HepG2 (cell line): ENCODE results near the gene GLO1. TPM values are rescaled to one million over a fixed set of nuclear protein-coding genes. Genes with fewer than 3 reads are reported as not detected.

Source experiments
- ATAC-seq: fragments of 200-7000 bp; cut with Tn5 transposase; 3 replicates; pipeline ENCODE4 v1.9.1; 2020; ENCODE audit warnings: mild to moderate bottlenecking, moderate library complexity
- BruUV-seq: library from RNA; stranded (reverse); fragments of 400-500 nt; replicated peaks from 2 replicates; lab custom pipeline; 2021; lab: Mats Ljungman, UMichigan
- CTCF ChIA-PET: fragments of 300-600 bp; formaldehyde crosslinking; extraction: SDS; loops from one replicate; lab custom pipeline; 2021; ENCODE audit warnings: low total read pairs, inconsistent platforms, low intra/inter-chr PET ratio; lab: Yijun Ruan, JAX
- POLR2A ChIA-PET: fragments of 350-600 bp; sonication (Branson Sonifier 250); formaldehyde crosslinking; loops from one replicate; lab custom pipeline; 2020; ENCODE audit warnings: antibody characterized with exemption, inconsistent platforms; lab: Yijun Ruan, JAX
- DNase-seq: peaks from one replicate; pipeline ENCODE4 v3.0.0-alpha.2; 2015; ENCODE audit warnings: low spot score
- FAIRE-seq: peaks from 3 replicates; lab custom pipeline; 2011; peaks lifted over from hg19 to GRCh38; lab: Jason Lieb, UNC
- H2AFZ ChIP-seq: one replicate; pipeline ENCODE4 v1.6.1; 2011; ENCODE audit warnings: low read length, inconsistent platforms
- H3K27ac ChIP-seq: fragments of 300-600 bp; 3 replicates; pipeline ENCODE4 v1.8.0; 2011; ENCODE audit warnings: mixed run types, mild to moderate bottlenecking, mixed read lengths, low read length, inconsistent platforms; ENCODE audit not compliant: insufficient read depth; ENCODE audit errors: extremely low read length
- H3K27me3 ChIP-seq, 2 experiments: fragments of 200-600 bp in 1 of 2; 2 replicates in 1 of 2; 3 replicates in 1 of 2; pipeline versions ENCODE4 v1.6.0 to v1.8.0; 2011; ENCODE audit warnings: low read length in 2 of 2, mild to moderate bottlenecking in 2 of 2, moderate library complexity in 2 of 2, inconsistent platforms in 1 of 2; ENCODE audit not compliant: insufficient read depth in 2 of 2, control insufficient read depth in 1 of 2
- H3K36me3 ChIP-seq, 2 experiments: fragments of 200-600 bp in 1 of 2; replicated peaks in 1 of 2; 2 replicates in 1 of 2; 3 replicates in 1 of 2; pipeline versions ENCODE4 v1.5.1 to v1.8.0; 2011; ENCODE audit warnings: low read length in 2 of 2, inconsistent platforms in 1 of 2; ENCODE audit not compliant: insufficient read depth in 2 of 2, control insufficient read depth in 1 of 2
- H3K4me1 ChIP-seq: 2 replicates; pipeline ENCODE4 v1.5.1; 2012; ENCODE audit warnings: low read length, inconsistent platforms; ENCODE audit not compliant: insufficient read depth
- H3K4me2 ChIP-seq: 2 replicates; pipeline ENCODE4 v1.6.0; 2011; ENCODE audit warnings: low read depth, low read length, inconsistent platforms
- H3K4me3 ChIP-seq, 3 experiments: fragments of 200-600 bp in 1 of 3; sonication (generic), shearing (Covaris generic) in 1 of 3; replicated peaks in 1 of 3; 2 replicates each; pipeline ENCODE4 v1.5.1; 2011 to 2016; ENCODE audit warnings: low read length in 3 of 3, inconsistent platforms in 2 of 3, low read depth in 2 of 3, mild to moderate bottlenecking in 2 of 3, control low read depth in 1 of 3, mixed read lengths in 1 of 3; ENCODE audit not compliant: insufficient read depth in 1 of 3
- H3K79me2 ChIP-seq: one replicate; pipeline ENCODE4 v1.6.1; 2011; ENCODE audit warnings: low read length, inconsistent platforms; ENCODE audit not compliant: insufficient read depth
- H3K9ac ChIP-seq: 2 replicates; pipeline ENCODE4 v1.6.0; 2011; ENCODE audit warnings: mild to moderate bottlenecking, low read depth, low read length, inconsistent platforms; ENCODE audit not compliant: insufficient read depth
- H3K9me3 ChIP-seq: 2 replicates; pipeline ENCODE4 v1.5.1; 2012; ENCODE audit warnings: mild to moderate bottlenecking, low read length
- H4K20me1 ChIP-seq: 2 replicates; pipeline ENCODE4 v1.6.0; 2011; ENCODE audit warnings: inconsistent platforms, mild to moderate bottlenecking, low read length, moderate library complexity; ENCODE audit not compliant: insufficient read depth
- CAMTA2 ChIP-seq: sonication (generic); formaldehyde crosslinking; IDR thresholded peaks from 2 replicates; pipeline ENCODE4 v1.4.0; 2020; ENCODE audit warnings: mild to moderate bottlenecking, missing genetic modification reagents, borderline replicate concordance
- KLF12 ChIP-seq: sonication (generic); formaldehyde crosslinking; IDR thresholded peaks from 2 replicates; pipeline ENCODE4 v1.4.0; 2020; ENCODE audit warnings: missing genetic modification reagents, borderline replicate concordance
- MAF1 ChIP-seq: sonication (generic); formaldehyde crosslinking; IDR thresholded peaks from 2 replicates; pipeline ENCODE4 v1.5.0; 2020; ENCODE audit warnings: missing genetic modification reagents, borderline replicate concordance
- MBD4 ChIP-seq: IDR thresholded peaks from 2 replicates; pipeline ENCODE4 v1.6.1; 2012; ENCODE audit warnings: low read length, inconsistent platforms, borderline replicate concordance
- MYC ChIP-seq: sonication (generic); formaldehyde crosslinking; IDR thresholded peaks from 2 replicates; pipeline ENCODE4 v1.9.0; 2021; ENCODE audit warnings: missing genetic modification reagents, borderline replicate concordance
- TBX3 ChIP-seq: fragments of 450-650 bp; IDR thresholded peaks from 2 replicates; pipeline ENCODE4 v1.6.1; 2017; ENCODE audit warnings: antibody characterized with exemption, mild to moderate bottlenecking, inconsistent platforms, borderline replicate concordance
- ZNF484 ChIP-seq: sonication (generic); formaldehyde crosslinking; IDR thresholded peaks from 2 replicates; pipeline ENCODE4 v1.5.1; 2020; ENCODE audit warnings: mild to moderate bottlenecking, low read depth, missing genetic modification reagents, borderline replicate concordance
- ZNF569 ChIP-seq: sonication (generic); formaldehyde crosslinking; IDR thresholded peaks from 2 replicates; pipeline ENCODE4 v1.5.0; 2020; ENCODE audit warnings: mild to moderate bottlenecking, missing genetic modification reagents, moderate library complexity, borderline replicate concordance
- WGBS: methylation state at CpG from one replicate; pipeline ENCODE4 v1.1.6; 2017; ENCODE audit warnings: low lambda C conversion rate; 5-methylcytosine and 5-hydroxymethylcytosine counted together
- in situ Hi-C: cut with HindIII; loops from 2 replicates; pipeline ENCODE4 v1.10.0; 2017; ENCODE audit warnings: low pct_unique_long_range_greater_than_20kb; ENCODE audit not compliant: extremely low pct_ligation_motif_present
- intact Hi-C: fragments of 100-400 bp; cut with micrococcal nuclease; formaldehyde crosslinking; loops from one replicate; pipeline ENCODE4 v1.10.0; 2022; ENCODE audit not compliant: unreplicated experiment
- polyA plus RNA-seq, 8 experiments: library from polyadenylated mRNA; depleted of rRNA in 3 of 8; stranded (reverse) in 7 of 8; unstranded in 1 of 8; fragments of >200 nt; fragmentation: Illumina TruSeq in 4 of 8; extraction: Trizol in 4 of 8; gene quantifications; 2 replicates each; pipeline versions ENCODE4 v1.2.1 to v1.2.3, GENCODE V29; 2011 to 2016; ENCODE audit warnings: low read depth in 4 of 8, missing spikeins in 1 of 8, mixed read lengths in 1 of 8; ENCODE audit not compliant: insufficient read depth in 1 of 8
- total RNA-seq, 5 experiments: library from RNA; depleted of rRNA; stranded (reverse); fragments of >200 nt; fragmentation: Illumina TruSeq; extraction: Trizol; gene quantifications; 2 replicates each; pipeline ENCODE4 v1.2.3, GENCODE V29; 2016; ENCODE audit warnings: low read depth in 1 of 5
- TF ChIP-seq, protein P1 (sequence below): sonication (generic); formaldehyde crosslinking; IDR thresholded peaks from 2 replicates; pipeline ENCODE4 v1.4.0; 2020; ENCODE audit warnings: missing genetic modification reagents
- TF ChIP-seq, protein P2 (sequence below): sonication (generic); formaldehyde crosslinking; IDR thresholded peaks from 2 replicates; pipeline ENCODE4 v1.4.0; 2020; ENCODE audit warnings: mild to moderate bottlenecking, missing genetic modification reagents

Gene GLO1
- total and polyA plus RNA-seq, 2 of the 13 experiments (the other 11 are each of a cell fraction or from before 2014, with no cell fraction given): 77.1 to 177 TPM

DNA sequence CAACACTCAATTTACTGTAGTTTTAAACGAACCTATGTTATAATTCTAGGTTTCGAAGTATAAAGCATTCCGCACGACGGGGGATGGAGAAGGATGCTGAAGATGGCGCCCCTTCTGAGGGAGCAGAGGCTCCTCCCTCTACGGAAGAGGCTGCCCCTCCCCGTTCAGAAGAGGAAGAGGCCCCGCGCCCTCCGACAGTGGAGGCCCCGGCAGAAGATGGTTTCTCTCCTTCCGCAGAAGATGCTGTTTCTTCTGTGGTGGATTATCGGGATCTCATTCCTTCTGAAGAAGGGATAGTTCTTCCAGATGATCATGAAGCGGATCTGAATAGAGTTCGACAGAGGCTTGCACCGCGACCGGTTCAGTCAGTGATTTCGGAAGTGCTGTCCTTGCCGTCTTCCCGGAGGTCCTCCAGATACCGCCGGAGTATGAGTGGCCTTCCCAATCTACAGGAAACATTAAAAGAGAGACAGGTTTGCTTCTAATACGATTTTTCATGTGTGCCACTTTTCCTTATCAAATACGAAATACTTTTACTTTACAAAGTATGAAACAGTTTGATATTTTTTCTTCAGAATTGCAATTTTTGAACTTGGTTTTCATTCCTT, 19.9 kb upstream of the GLO1 start:
- FAIRE-seq (no peak), ATAC-seq (no peak), DNase-seq (no peak)
- peaks cover 6% of the 10 kb centered on the region; the same call in 1 of the 2 replicates for H3K4me1 ChIP-seq
- 70% methylated on average over 26 of the region's 26 CpGs for WGBS
- no peak overlapping the region for H3K4me3 ChIP-seq
- H4K20me1 ChIP-seq: no peaks in the 10 kb centered on the region
- in situ Hi-C loops: no loop called here
- H3K4me2 ChIP-seq: no peak overlapping the region
- H3K27ac ChIP-seq: no peak overlapping the region
- ChIA-PET CTCF (no interaction called here), POLR2A (no interaction called here)
- H3K27me3 ChIP-seq: no peaks in the 10 kb centered on the region
- intact Hi-C loops: no loop called here
- no peaks in the 10 kb centered on the region for H3K79me2 ChIP-seq
- no peak overlapping the region for H2AFZ ChIP-seq
- H3K9me3 ChIP-seq: no peaks in the 10 kb centered on the region
- BruUV-seq: no TSS peak
- H3K9ac ChIP-seq: no peak overlapping the region
- no peaks in the 10 kb centered on the region for H3K36me3 ChIP-seq
- no peak for TF ChIP-seq ZNF484
- TF ChIP-seq, protein P1, sequence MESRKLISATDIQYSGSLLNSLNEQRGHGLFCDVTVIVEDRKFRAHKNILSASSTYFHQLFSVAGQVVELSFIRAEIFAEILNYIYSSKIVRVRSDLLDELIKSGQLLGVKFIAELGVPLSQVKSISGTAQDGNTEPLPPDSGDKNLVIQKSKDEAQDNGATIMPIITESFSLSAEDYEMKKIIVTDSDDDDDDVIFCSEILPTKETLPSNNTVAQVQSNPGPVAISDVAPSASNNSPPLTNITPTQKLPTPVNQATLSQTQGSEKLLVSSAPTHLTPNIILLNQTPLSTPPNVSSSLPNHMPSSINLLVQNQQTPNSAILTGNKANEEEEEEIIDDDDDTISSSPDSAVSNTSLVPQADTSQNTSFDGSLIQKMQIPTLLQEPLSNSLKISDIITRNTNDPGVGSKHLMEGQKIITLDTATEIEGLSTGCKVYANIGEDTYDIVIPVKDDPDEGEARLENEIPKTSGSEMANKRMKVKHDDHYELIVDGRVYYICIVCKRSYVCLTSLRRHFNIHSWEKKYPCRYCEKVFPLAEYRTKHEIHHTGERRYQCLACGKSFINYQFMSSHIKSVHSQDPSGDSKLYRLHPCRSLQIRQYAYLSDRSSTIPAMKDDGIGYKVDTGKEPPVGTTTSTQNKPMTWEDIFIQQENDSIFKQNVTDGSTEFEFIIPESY (CRISPR knock-in tag): no peak
- TF ChIP-seq MAF1 (CRISPR knock-in tag): no peak
- no peak for TF ChIP-seq MBD4
- TF ChIP-seq, protein P2, sequence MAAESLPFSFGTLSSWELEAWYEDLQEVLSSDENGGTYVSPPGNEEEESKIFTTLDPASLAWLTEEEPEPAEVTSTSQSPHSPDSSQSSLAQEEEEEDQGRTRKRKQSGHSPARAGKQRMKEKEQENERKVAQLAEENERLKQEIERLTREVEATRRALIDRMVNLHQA: no peak
- TF ChIP-seq KLF12 (CRISPR knock-in tag): no peak
- no peak for TF ChIP-seq ZNF569 (CRISPR knock-in tag)
- no peak for TF ChIP-seq MYC
- TF ChIP-seq CAMTA2 (CRISPR knock-in tag): no peak
- no peak for TF ChIP-seq TBX3
